ENCODE results near the gene GATA5.

GATA5 gene

GRCh38 chr20:62488470-62488869 lies 12.7 kb upstream of the GATA5 start:
- no peak overlapping the region for H3K4me3 ChIP-seq (ENCODE audit: low read depth, low read length)
- TF ChIP-seq CTCF (IDR thresholded peaks at IDR 0.05; ENCODE audit: borderline replicate concordance, insufficient read depth, low read depth, low read length): no peak

- H3K4me3 ChIP-seq (ENCODE audit: low read depth, low read length): no peak overlapping the region
- TF ChIP-seq CTCF (IDR thresholded peaks at IDR 0.05; ENCODE audit: borderline replicate concordance, insufficient read depth, low read depth, low read length): no peak
These were observed 12.0 kb upstream of the GATA5 start for GRCh38 chr20:62487561-62488354.

- no peak for TF ChIP-seq CTCF (IDR thresholded peaks at IDR 0.05; ENCODE audit: borderline replicate concordance, insufficient read depth, low read depth, low read length)
- H3K4me3 ChIP-seq (ENCODE audit: low read depth, low read length): no peak overlapping the region
These were observed 11.3 kb upstream of the GATA5 start for GRCh38 chr20:62487118-62487517.

- H3K4me3 ChIP-seq (ENCODE audit: low read depth, low read length): no peak overlapping the region
- TF ChIP-seq CTCF (IDR thresholded peaks at IDR 0.05; ENCODE audit: borderline replicate concordance, insufficient read depth, low read depth, low read length): no peak
These were observed 10.7 kb upstream of the GATA5 start for GRCh38 chr20:62486484-62486883.

- H3K4me3 ChIP-seq (ENCODE audit: low read depth, low read length): no peak overlapping the region
- TF ChIP-seq CTCF (IDR thresholded peaks at IDR 0.05; ENCODE audit: borderline replicate concordance, insufficient read depth, low read depth, low read length): no peak
These were observed 9.9 kb upstream of the GATA5 start for GRCh38 chr20:62485701-62486089.

GRCh38 chr20:62485062-62485700 lies 9.4 kb upstream of the GATA5 start:
- no peak for TF ChIP-seq CTCF (IDR thresholded peaks at IDR 0.05; ENCODE audit: borderline replicate concordance, insufficient read depth, low read depth, low read length)
- no peak overlapping the region for H3K4me3 ChIP-seq (ENCODE audit: low read depth, low read length)

GRCh38 chr20:62484478-62484877 lies 8.7 kb upstream of the GATA5 start:
- no peak overlapping the region for H3K4me3 ChIP-seq (ENCODE audit: low read depth, low read length)
- no peak for TF ChIP-seq CTCF (IDR thresholded peaks at IDR 0.05; ENCODE audit: borderline replicate concordance, insufficient read depth, low read depth, low read length)

All from GM12875 (cell line).